ENCODE measurements around the gene HMG20A. TPM values are rescaled to one million over a fixed set of nuclear protein-coding genes. Genes with fewer than 3 reads are reported as not detected.

HMG20A gene
- total and polyA plus RNA-seq, 7 donors = 9.7 to 38.3 (median 29.3) TPM

DNA sequence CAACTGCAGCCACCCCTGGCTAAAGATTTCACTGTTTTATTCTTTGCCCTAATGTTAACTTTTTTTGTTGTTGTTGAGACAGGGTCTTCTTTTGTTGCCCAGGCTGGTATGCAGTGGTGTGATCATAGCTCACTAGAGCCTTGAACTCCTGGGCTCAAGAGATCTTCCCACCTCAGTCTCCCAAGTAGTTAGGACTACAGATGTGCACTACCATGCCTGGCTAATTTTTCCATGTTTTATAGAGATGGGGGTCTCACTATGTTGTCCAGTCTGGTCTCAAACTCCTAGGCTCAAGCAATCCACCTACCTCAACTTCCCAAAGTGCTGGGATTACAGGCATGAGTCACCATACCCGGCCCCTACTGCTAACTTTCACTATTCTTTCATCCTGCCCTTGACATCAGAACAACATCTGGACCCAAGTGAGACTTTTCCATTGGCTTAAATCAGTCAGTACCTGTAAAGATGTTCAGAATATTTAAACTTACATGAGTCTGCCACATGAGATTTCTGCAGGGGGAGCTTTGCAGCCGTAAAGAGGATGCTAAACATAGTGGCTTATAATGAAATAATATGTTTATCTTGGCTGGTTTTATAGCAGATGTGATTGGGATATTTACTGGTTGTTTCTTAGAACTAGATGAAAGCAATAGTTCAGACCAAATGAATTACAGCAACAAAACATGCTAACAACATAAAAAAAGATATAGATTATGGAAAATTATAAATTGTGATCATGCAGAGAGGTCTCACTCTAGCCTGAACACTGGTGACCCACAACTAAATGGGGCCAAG, 73.6 kb downstream of the HMG20A start:
- Histone ChIP-seq H3K36me3 (ENCODE audit: insufficient read depth in 1 of 2, low read depth in 1 of 2) (no peaks in the 10 kb centered on the region), H3K4me1 (peaks cover 33% of the 10 kb centered on the region), H3K27ac (no peak overlapping the region), H3K4me3 (no peak overlapping the region), H3K9me3 (no peaks in the 10 kb centered on the region), H3K27me3 (ENCODE audit: insufficient read depth in 3 of 3, low read length in 2 of 3) (no peaks in the 10 kb centered on the region)
- no peak for DNase-seq
- ATAC-seq = no peak
- intact Hi-C loops (cut with DNase I) = no loop called here
- WGBS, 3 donors = 54 to 63% (median 63%) methylated on average over 2 of the region's 2 CpGs
- TF ChIP-seq, protein P1, sequence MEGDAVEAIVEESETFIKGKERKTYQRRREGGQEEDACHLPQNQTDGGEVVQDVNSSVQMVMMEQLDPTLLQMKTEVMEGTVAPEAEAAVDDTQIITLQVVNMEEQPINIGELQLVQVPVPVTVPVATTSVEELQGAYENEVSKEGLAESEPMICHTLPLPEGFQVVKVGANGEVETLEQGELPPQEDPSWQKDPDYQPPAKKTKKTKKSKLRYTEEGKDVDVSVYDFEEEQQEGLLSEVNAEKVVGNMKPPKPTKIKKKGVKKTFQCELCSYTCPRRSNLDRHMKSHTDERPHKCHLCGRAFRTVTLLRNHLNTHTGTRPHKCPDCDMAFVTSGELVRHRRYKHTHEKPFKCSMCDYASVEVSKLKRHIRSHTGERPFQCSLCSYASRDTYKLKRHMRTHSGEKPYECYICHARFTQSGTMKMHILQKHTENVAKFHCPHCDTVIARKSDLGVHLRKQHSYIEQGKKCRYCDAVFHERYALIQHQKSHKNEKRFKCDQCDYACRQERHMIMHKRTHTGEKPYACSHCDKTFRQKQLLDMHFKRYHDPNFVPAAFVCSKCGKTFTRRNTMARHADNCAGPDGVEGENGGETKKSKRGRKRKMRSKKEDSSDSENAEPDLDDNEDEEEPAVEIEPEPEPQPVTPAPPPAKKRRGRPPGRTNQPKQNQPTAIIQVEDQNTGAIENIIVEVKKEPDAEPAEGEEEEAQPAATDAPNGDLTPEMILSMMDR (IDR thresholded peaks at IDR 0.05) = no peak

DNA sequence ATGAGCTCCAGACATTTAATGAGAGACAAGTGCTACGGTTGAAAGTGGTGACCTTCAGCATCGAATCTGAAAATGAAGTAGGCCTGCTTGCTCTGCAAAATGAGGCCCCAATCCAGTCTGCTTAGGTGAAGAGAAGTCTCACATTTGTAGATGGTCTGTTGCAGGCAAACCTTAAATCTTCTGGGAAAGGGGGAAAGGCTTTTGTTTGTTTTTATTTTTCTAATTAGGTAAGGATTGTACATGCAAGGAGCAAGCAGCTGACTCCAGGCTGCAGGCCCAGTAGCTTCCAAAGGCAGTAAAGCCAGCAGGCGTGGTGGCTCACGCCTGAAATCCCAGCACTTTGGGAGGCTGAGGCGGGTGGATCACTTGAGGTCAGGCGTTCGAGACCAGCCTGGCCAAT, 74.3 kb downstream of the HMG20A start:
- H3K27ac ChIP-seq = no peak overlapping the region
- WGBS, 3 donors = 81 to 85% (median 84%) methylated on average over 7 of the region's 7 CpGs
- TF ChIP-seq, protein P1 (IDR thresholded peaks at IDR 0.05) = no peak

DNA sequence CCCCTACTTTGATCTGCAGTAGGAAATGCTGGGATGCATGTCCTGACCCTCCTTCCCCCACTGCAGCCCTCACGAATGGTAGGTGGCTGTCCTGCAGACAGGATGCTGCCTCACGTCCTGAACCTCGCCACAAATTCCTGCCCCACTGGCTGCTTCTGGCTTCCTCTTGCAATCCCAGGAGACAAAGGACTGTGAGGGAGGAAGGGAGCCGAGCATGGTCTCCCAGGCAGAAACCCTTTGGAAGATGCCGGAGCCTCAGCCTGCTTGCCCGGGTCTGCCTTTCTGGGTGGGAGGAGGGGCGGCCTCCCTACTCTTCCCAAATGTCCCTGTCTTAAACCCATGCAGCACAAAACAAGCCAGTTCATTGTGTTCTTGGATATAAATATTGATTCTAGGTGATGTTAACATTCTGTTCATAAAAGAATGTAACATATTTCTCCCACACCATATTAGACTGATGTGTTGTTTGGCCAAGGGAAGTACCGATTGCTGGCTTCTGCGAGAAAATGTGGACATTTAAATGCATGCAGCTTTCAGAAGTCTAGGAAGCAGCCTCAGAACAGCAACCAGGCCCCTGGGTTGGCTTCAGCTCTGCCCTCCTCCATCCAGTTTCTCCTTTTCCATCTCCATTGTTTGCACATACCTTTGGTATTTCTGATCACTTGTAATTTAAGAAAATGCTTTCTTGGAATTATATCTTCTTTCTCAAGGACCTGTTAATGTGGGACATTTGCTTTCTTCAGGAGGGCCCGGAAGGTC, 75.3 kb downstream of the HMG20A start:
- Histone ChIP-seq H3K27ac (peak overlapping the region; percentile 79), H3K27me3 (ENCODE audit: insufficient read depth in 3 of 3, low read length in 2 of 3) (no peaks in the 10 kb centered on the region), H3K4me1 (peaks cover 32% of the 10 kb centered on the region), H3K4me3 (no peak overlapping the region), H3K9me3 (no peaks in the 10 kb centered on the region), H3K36me3 (ENCODE audit: insufficient read depth in 1 of 2, low read depth in 1 of 2) (no peaks in the 10 kb centered on the region)
- 60 to 69% (median 61%) methylated on average over 10 of the region's 10 CpGs for WGBS, 3 donors
- DNase-seq = peak; percentile 25 to 50
- TF ChIP-seq, protein P1 (IDR thresholded peaks at IDR 0.05) = no peak
- ATAC-seq = no peak
- intact Hi-C loops (cut with DNase I) = loop anchor here (5.0 kb wide), 4 partner anchors 46 to 389 kb away; partner anchors contain the start of genes HMG20A (in 1 of the 2) and PEAK1 (in 1 of the 2)

More for the DNA sequence above, 74.3 kb downstream of the HMG20A start:
- Histone ChIP-seq H3K9me3 (no peaks in the 10 kb centered on the region), H3K4me1 (peaks cover 33% of the 10 kb centered on the region), H3K4me3 (no peak overlapping the region), H3K36me3 (ENCODE audit: insufficient read depth in 1 of 2, low read depth in 1 of 2) (no peaks in the 10 kb centered on the region), H3K27me3 (ENCODE audit: insufficient read depth in 3 of 3, low read length in 2 of 3) (no peaks in the 10 kb centered on the region)
- no peak for DNase-seq
- intact Hi-C loops (cut with DNase I) = loop anchor here (5.0 kb wide), 4 partner anchors 47 to 388 kb away; partner anchors contain the start of genes HMG20A (in 1 of the 2) and PEAK1 (in 1 of the 2)
- no peak for ATAC-seq

DNA sequence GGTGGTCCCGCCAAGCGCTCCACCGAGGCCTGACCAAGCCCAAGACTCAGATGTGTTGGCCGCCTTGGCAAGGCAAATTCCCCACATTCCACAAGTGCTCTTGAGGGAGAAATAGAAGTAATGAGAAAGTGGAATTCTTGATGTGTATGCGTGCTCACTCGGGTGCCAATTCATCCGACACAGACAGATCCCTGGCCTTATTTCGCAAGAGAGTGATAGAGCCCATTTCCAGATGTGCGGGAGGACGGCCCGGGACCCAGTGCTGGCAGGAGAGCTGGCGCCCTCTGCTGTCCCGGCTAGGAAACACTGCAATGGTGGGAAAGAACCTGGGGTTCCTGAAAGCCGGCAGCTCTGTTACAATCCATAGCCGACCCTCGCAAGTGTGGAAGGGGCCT, 76.0 kb downstream of the HMG20A start:
- ATAC-seq = peak; percentile 75 to 89 (median 84)
- intact Hi-C loops (cut with DNase I) = loop anchor here (1.0 to 5.0 kb wide), 5 partner anchors 46 to 389 kb away; partner anchors contain the start of genes HMG20A (in 2 of the 2) and PEAK1 (in 2 of the 2)
- TF ChIP-seq, protein P1 (IDR thresholded peaks at IDR 0.05) = peak; percentile 91

More for the DNA sequence above, 76.0 kb downstream of the HMG20A start:
- DNase-seq = peak; percentile 86 to 93
- Histone ChIP-seq H3K27me3 (ENCODE audit: insufficient read depth in 3 of 3, low read length in 2 of 3) (no peaks in the 10 kb centered on the region), H3K36me3 (ENCODE audit: insufficient read depth in 1 of 2, low read depth in 1 of 2) (no peaks in the 10 kb centered on the region), H3K4me3 (peak overlapping the region; percentile 41), H3K9me3 (no peaks in the 10 kb centered on the region), H3K4me1 (peaks cover 26% of the 10 kb centered on the region), H3K27ac (peak overlapping the region; percentile 79)
- WGBS, 3 donors = 12 to 17% (median 14%) methylated on average over 16 of the region's 16 CpGs

All from psoas muscle (tissue), 8 donors.